AG09319 (cell line): ENCODE data around the gene MPP7.

Experiments used
- DNase-seq: peaks from one replicate; pipeline ENCODE4 v3.0.0-alpha.2; 2010; ENCODE audit warnings: low read depth; ENCODE audit errors: extremely low read depth
- TF ChIP-seq, protein P1 (sequence below): IDR thresholded peaks from 2 replicates; pipeline ENCODE4 v1.5.1; 2011; ENCODE audit warnings: low read depth, mild to moderate bottlenecking, inconsistent platforms, low read length, moderate library complexity

The MPP7 gene

DNA sequence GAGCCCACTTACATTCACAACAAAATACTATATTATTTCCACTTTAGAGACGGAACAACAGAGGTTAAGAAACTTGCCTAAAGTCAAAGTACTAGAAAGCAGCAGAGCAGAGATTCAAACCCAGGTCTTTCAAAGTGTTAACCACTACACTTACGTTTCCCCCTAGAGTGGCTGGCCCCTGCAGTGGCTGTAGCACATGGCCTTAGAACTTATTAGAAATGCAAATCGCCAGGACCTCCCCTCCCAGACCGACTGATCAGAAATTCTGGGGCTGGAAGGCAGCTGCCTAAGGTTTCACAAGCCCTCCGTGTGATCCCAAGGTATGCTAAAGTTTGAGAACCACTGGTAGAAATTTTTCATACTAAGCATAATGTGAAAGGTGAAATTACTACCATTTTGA lies 8.1 kb downstream of the MPP7 start:
- TF ChIP-seq, protein P1, sequence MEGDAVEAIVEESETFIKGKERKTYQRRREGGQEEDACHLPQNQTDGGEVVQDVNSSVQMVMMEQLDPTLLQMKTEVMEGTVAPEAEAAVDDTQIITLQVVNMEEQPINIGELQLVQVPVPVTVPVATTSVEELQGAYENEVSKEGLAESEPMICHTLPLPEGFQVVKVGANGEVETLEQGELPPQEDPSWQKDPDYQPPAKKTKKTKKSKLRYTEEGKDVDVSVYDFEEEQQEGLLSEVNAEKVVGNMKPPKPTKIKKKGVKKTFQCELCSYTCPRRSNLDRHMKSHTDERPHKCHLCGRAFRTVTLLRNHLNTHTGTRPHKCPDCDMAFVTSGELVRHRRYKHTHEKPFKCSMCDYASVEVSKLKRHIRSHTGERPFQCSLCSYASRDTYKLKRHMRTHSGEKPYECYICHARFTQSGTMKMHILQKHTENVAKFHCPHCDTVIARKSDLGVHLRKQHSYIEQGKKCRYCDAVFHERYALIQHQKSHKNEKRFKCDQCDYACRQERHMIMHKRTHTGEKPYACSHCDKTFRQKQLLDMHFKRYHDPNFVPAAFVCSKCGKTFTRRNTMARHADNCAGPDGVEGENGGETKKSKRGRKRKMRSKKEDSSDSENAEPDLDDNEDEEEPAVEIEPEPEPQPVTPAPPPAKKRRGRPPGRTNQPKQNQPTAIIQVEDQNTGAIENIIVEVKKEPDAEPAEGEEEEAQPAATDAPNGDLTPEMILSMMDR: no peak
- DNase-seq: no peak

DNA sequence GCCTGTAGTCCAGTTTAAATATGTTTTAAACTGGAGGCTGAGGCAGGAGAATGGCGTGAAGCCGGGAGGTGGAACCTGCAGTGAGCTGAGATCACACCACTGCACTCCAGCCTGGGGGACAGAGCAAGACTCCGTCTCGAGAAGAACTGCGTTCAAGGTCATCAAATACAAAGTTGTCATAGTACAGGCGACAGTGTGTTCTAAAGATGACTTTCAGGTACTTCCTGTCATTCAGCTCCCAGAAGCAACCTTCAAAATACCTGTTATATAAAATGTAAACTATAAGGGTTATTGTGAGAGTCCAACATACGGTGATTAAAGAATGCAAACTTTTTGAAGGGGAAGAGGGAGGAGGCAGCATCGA lies 8.7 kb downstream of the MPP7 start:
- TF ChIP-seq, protein P1: no peak
- DNase-seq: no peak

DNA sequence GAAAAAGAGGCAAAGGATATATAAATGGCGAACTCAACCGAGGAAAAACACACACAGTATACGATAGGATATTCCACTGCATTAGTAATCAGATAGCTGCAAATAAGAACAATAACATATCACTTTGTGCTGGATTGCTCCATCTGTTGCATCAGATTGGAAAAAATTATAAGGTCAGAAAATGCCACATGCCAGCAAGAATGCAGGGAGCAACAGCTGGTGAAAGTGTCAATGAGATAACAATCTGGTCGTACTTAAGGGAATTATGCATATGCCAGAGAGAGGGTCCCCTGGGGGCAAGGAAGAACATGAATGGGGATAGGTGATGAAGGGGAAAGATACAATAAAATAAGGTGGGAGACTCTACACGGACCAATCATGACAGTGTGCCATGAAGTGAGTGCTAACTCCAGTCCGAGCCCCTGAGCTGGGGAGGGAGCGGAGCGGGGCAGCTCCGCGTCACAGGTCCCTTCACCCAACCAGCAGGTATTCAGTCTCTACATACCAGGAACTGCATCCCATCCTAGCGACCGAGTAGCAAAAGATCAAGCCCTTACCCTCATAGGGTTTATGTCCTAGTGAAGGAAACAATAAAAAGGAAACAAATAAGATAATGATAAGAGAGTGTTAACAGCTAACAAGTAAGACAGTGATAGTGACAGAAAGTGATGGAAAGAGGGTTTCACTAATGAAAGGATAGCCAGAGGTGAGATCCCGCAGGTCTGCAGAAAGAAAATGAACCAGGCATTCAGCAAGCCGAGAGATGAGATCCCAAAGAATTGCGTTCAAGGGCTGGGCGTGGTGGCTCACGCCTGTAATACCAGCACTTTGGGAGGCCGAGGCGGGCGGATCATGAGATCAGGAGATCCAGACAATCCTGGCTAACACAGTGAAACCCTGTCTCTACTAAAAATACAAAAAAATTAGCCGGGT lies 9.4 kb downstream of the MPP7 start:
- TF ChIP-seq, protein P1: no peak
- no peak for DNase-seq

DNA sequence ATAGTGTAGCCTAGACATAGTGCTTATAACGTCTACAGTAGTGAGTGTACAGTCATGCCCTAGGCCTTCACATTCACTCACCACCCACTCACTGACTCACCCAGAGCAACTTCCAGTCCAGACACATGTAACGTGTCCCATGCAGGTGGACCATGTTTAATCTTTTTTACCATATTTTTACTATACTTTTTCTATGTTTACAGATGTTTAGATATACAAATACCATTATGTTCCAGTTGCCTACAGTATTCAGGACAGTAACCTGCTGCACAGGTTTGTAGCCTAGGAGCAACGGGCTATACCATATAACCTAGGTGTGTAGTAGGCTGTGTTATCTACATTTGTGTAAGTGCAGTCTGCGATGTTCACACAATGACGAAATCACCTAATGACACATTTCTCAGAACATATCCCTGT lies 11.0 kb downstream of the MPP7 start:
- TF ChIP-seq, protein P1: no peak
- no peak for DNase-seq

DNA sequence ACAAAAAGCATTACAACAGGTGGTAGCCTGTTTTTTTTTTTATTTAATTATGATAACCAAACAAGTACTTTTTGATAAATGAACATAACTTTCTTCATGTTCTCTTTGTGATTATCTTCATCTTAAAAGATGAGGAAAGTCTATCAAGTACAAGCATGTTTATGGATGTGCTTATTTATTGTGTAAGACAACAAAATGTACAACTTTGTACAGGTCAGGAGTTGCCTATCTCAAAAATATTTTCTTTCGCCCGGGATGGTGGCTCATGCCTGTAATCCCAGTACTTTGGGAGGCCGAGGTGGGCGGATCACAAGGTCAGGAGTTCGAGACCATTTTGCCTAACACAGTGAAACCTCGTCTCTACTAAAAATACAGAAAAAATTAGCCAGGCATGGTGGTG lies 17.0 kb downstream of the MPP7 start:
- DNase-seq: no peak
- TF ChIP-seq, protein P1: no peak

DNA sequence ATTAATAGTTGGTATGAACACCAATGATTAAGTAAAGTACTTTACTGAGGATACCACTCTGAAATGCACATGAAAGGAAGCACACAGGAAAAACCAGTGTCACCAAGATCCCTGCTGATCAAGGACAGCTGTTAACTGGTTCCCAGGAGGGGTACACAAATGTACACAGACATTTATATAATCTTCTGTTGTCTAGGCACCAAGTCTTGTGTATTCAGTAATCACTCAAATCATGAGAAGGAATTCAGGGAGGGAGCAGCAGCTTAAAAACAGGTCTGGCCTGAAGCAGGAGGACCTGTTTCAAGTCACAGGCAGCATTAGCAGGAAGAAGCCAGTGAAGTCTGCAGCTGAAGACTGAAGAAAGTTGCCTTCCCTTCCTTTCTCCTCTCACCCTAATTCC lies 18.7 kb downstream of the MPP7 start:
- DNase-seq: no peak
- TF ChIP-seq, protein P1: no peak

DNA sequence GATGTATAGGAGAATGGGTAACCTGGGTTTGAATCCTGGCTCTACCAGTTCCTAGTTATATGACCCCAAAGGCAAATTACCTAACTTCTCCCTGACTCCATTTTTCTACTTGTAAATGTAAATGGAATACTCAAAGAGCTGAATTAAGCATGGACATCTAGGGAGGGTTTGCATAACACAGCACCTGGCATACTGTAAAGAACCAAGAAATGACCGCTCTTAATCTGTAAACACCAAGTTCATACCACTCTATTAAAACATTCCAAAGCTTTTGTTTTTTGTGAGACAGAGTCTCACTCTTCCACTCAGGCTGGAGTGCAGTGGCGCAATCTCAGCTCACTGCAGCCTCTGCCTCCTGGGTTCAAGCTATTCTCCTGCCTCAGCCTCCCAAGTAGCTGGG lies 19.6 kb downstream of the MPP7 start:
- TF ChIP-seq, protein P1: no peak
- DNase-seq: no peak
